Ishikawa (cell line): ENCODE results near the gene SPAG9.

Experiments used
- CEBPB ChIP-seq: IDR thresholded peaks from 2 replicates; pipeline ENCODE4 v1.6.1; 2012
- CREB1 ChIP-seq: IDR thresholded peaks from 2 replicates; pipeline ENCODE4 v1.6.1; 2012; ENCODE audit warnings: low read depth
- EGR1 ChIP-seq: IDR thresholded peaks from 2 replicates; pipeline ENCODE4 v1.6.1; 2012
- EP300 ChIP-seq: IDR thresholded peaks from 2 replicates; pipeline ENCODE4 v1.6.1; 2012; ENCODE audit warnings: borderline replicate concordance
- FOXM1 ChIP-seq: IDR thresholded peaks from 2 replicates; pipeline ENCODE4 v1.6.1; 2012; ENCODE audit warnings: low read depth, borderline replicate concordance
- MAX ChIP-seq: IDR thresholded peaks from 2 replicates; pipeline ENCODE4 v1.6.1; 2012
- NFIC ChIP-seq: IDR thresholded peaks from 2 replicates; pipeline ENCODE4 v1.6.1; 2012
- RAD21 ChIP-seq: IDR thresholded peaks from 2 replicates; pipeline ENCODE4 v1.6.1; 2012; ENCODE audit warnings: low read depth
- REST ChIP-seq: IDR thresholded peaks from 2 replicates; pipeline ENCODE4 v1.6.1; 2012; ENCODE audit warnings: low read depth, mild to moderate bottlenecking
- TAF1 ChIP-seq: IDR thresholded peaks from 2 replicates; pipeline ENCODE4 v1.6.1; 2012; ENCODE audit warnings: low read depth, mild to moderate bottlenecking
- TCF12 ChIP-seq: IDR thresholded peaks from 2 replicates; pipeline ENCODE4 v1.6.1; 2012; ENCODE audit warnings: low read depth
- TEAD4 ChIP-seq: IDR thresholded peaks from 2 replicates; pipeline ENCODE4 v1.6.1; 2012
- USF1 ChIP-seq: IDR thresholded peaks from 2 replicates; pipeline ENCODE4 v1.6.1; 2012
- YY1 ChIP-seq: IDR thresholded peaks from 2 replicates; pipeline ENCODE4 v1.6.1; 2012; ENCODE audit warnings: low read depth
- ZBTB7A ChIP-seq: IDR thresholded peaks from 2 replicates; pipeline ENCODE4 v1.6.1; 2012; ENCODE audit warnings: low read depth

SPAG9 gene

GRCh38 chr17:51118330-51119195, 2.1 kb downstream of the SPAG9 start:
- TF ChIP-seq YY1 = no peak
- no peak for TF ChIP-seq RAD21
- TF ChIP-seq EGR1 = no peak
- TF ChIP-seq EP300 = no peak
- TF ChIP-seq TCF12 = no peak
- no peak for TF ChIP-seq MAX
- TF ChIP-seq CEBPB = no peak
- TF ChIP-seq CREB1 = no peak
- no peak for TF ChIP-seq FOXM1
- no peak for TF ChIP-seq REST
- no peak for TF ChIP-seq ZBTB7A
- no peak for TF ChIP-seq TAF1
- TF ChIP-seq USF1 = no peak

GRCh38 chr17:51115179-51115578, 5.5 kb downstream of the SPAG9 start:
- no peak for TF ChIP-seq USF1
- no peak for TF ChIP-seq MAX
- TF ChIP-seq EP300 = no peak
- no peak for TF ChIP-seq EGR1
- no peak for TF ChIP-seq TEAD4
- no peak for TF ChIP-seq YY1
- no peak for TF ChIP-seq TAF1
- no peak for TF ChIP-seq REST
- no peak for TF ChIP-seq ZBTB7A
- no peak for TF ChIP-seq TCF12
- TF ChIP-seq NFIC = no peak
- no peak for TF ChIP-seq CEBPB
- TF ChIP-seq FOXM1 = no peak
- TF ChIP-seq RAD21 = no peak
- TF ChIP-seq CREB1 = no peak

- peak; percentile 30; the same call in 1 of the 2 replicates for TF ChIP-seq CEBPB
Measured at GRCh38 chr17:51112303-51113222, 8.1 kb downstream of the SPAG9 start.

- TF ChIP-seq YY1 = no peak
- no peak for TF ChIP-seq MAX
- no peak for TF ChIP-seq TCF12
- no peak for TF ChIP-seq USF1
- no peak for TF ChIP-seq EP300
- TF ChIP-seq TEAD4 = no peak
- TF ChIP-seq RAD21 = no peak
- no peak for TF ChIP-seq ZBTB7A
- TF ChIP-seq CREB1 = no peak
Measured at GRCh38 chr17:51107778-51108177, 12.9 kb downstream of the SPAG9 start.

GRCh38 chr17:51103451-51103850, 17.2 kb downstream of the SPAG9 start:
- no peak for TF ChIP-seq NFIC
- TF ChIP-seq TCF12 = no peak
- no peak for TF ChIP-seq ZBTB7A
- TF ChIP-seq EP300 = no peak
- TF ChIP-seq REST = no peak
- TF ChIP-seq CREB1 = no peak
- TF ChIP-seq YY1 = no peak
- TF ChIP-seq RAD21 = no peak
- no peak for TF ChIP-seq CEBPB
- no peak for TF ChIP-seq USF1
- TF ChIP-seq MAX = no peak
- TF ChIP-seq FOXM1 = no peak
- TF ChIP-seq TEAD4 = no peak
- TF ChIP-seq EGR1 = no peak
- no peak for TF ChIP-seq TAF1
